Chondrocyte (in vitro differentiated cells): ENCODE measurements around the gene AFAP1L2. TPM values are rescaled to one million over a fixed set of nuclear protein-coding genes. Genes with fewer than 3 reads are reported as not detected.

ENCODE experiments used
- DNase-seq: peaks from one replicate; pipeline ENCODE4 v3.0.0; 2021; ENCODE audit warnings: mixed read lengths, low spot score
- H3K27ac Mint-ChIP-seq: one replicate; pipeline ENCODE4 v1.8.0; 2021; ENCODE audit warnings: mild to moderate bottlenecking, moderate library complexity, mixed read lengths; ENCODE audit not compliant: unreplicated experiment
- H3K27me3 Mint-ChIP-seq: 2 replicates; pipeline ENCODE4 v1.8.0; 2021; ENCODE audit warnings: low read depth, mixed read lengths
- H3K36me3 Mint-ChIP-seq: 2 replicates; pipeline ENCODE4 v1.8.0; 2021; ENCODE audit warnings: low read depth, mixed read lengths
- H3K4me1 Mint-ChIP-seq: 2 replicates; pipeline ENCODE4 v1.8.0; 2021; ENCODE audit warnings: low read depth, mild to moderate bottlenecking, mixed read lengths
- H3K4me3 Mint-ChIP-seq: one replicate; pipeline ENCODE4 v1.8.0; 2021; ENCODE audit warnings: mild to moderate bottlenecking, moderate library complexity, mixed read lengths; ENCODE audit not compliant: unreplicated experiment
- H3K9me3 Mint-ChIP-seq: 2 replicates; pipeline ENCODE4 v1.8.0; 2021; ENCODE audit warnings: low read depth, mixed read lengths
- total RNA-seq: library from RNA; stranded (reverse); gene quantifications from 3 replicates; pipeline ENCODE4 v1.2.1, GENCODE V29; 2021
- TF ChIP-seq, protein P1 (sequence below): fragments of 200-600 bp; sonication (generic); IDR thresholded peaks from 2 replicates; pipeline ENCODE4 v1.5.0; 2021; ENCODE audit warnings: antibody characterized with exemption, mild to moderate bottlenecking, moderate library complexity

The AFAP1L2 gene
- total RNA-seq, 1 donor from 2014 or later = 2.9 TPM

DNA sequence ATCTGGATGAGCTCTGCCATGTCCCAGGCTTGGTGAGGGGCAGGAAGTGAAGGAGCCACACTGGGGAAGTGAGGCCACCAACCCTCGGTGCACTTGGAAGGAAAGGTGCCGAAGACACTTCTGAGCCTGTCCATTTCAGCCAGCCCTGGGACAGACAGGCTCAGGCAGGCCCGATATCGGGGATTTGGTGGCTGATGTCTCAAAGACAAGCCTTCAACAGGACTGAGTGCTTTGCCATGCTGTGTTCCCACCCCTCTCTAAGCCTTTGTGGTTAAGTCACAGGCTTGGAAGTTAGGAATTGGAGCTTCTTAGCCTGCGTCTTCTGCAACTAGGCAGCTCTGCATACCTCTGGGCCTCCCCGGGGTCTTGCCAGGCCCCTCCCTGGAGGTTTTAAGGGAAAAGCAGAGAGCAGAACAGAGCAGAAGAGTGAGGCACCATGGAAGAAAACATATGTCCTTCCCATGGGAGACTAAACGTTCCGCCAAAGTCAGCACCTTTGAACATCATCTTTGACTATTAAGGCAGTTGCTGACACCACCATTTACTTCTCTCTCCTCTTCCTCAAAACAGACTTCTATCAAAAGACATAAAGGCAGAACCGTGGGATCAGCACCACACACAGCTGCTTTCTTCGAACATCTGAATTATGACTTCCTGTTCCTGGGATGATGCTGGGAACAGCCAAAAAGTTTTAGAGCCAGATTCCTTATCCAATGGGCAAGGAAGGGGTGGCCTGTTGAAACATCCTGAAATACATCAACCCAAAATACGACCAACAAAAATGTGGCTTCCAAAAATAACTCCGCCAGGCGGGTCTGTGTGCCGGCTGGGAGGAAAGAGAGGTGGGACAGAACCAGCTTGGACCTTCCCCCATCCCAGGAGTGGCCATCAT lies 71.8 kb downstream of the AFAP1L2 start:
- H3K4me1 Mint-ChIP-seq = peaks cover 9% of the 10 kb centered on the region
- DNase-seq = no peak
- H3K36me3 Mint-ChIP-seq = no peaks in the 10 kb centered on the region
- TF ChIP-seq, protein P1, sequence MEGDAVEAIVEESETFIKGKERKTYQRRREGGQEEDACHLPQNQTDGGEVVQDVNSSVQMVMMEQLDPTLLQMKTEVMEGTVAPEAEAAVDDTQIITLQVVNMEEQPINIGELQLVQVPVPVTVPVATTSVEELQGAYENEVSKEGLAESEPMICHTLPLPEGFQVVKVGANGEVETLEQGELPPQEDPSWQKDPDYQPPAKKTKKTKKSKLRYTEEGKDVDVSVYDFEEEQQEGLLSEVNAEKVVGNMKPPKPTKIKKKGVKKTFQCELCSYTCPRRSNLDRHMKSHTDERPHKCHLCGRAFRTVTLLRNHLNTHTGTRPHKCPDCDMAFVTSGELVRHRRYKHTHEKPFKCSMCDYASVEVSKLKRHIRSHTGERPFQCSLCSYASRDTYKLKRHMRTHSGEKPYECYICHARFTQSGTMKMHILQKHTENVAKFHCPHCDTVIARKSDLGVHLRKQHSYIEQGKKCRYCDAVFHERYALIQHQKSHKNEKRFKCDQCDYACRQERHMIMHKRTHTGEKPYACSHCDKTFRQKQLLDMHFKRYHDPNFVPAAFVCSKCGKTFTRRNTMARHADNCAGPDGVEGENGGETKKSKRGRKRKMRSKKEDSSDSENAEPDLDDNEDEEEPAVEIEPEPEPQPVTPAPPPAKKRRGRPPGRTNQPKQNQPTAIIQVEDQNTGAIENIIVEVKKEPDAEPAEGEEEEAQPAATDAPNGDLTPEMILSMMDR = no peak
- H3K27ac Mint-ChIP-seq = no peak overlapping the region
- H3K9me3 Mint-ChIP-seq = no peaks in the 10 kb centered on the region
- H3K4me3 Mint-ChIP-seq = no peak overlapping the region
- peaks cover 2% of the 10 kb centered on the region for H3K27me3 Mint-ChIP-seq

DNA sequence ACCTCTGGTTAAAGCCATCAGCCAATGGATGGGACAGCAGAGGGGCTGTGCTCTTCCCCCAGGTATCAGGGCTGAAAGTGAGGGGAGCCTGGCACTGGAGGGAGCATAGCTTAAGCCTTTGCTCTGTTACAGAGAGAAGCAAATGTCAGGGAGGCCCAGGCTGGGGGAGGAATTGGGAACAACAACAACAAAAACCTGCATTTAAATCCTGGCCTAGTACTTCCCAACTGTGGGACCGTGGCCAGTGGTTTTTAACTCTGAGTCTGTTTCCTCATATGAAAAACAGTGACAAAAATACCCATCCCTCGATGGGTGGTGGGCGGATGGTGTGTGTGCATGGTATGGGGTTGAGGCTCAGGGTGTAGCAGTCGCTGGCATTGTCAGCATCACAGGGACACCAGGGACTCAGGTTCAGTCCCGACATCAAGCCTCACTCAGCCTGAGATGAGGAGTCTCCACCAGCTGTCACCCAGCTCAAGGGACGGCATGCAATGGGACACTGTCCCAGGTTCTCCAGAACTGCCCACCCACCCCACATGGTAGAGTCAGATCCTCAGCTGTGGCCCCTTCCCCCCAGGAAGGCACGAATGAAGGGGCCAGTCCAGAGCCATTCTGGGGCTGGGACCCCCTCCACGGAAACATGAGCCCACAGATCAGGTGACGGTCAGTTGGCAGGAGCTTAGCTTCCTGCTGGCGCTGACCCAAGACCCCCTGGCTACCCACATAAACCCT lies 74.5 kb downstream of the AFAP1L2 start:
- no peak overlapping the region for H3K4me3 Mint-ChIP-seq
- TF ChIP-seq, protein P1 = no peak
- H3K9me3 Mint-ChIP-seq = no peaks in the 10 kb centered on the region
- no peak for DNase-seq
- peaks cover 9% of the 10 kb centered on the region for H3K4me1 Mint-ChIP-seq
- H3K27me3 Mint-ChIP-seq = no peaks in the 10 kb centered on the region
- H3K27ac Mint-ChIP-seq = no peak overlapping the region
- H3K36me3 Mint-ChIP-seq = no peaks in the 10 kb centered on the region

DNA sequence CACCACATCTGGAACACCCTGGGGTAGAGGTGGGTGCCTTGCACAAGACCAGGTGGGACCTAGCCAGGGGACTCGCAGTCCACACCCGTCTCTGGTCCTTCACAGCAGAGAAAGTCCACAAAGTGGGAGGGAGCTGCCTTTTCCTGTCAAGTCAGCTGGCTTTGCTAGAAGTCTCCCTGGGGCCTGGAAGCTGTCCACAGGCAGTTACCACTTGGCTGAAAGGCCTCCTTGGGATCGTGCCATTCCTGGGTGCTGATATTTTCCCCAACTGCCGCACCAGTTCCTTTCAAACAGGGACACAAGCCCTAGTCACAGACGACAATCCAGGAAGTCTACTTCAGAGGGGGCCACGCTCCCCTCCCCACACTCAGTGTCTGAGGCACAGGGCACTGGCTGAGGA lies 75.4 kb downstream of the AFAP1L2 start:
- no peak for DNase-seq
- no peaks in the 10 kb centered on the region for H3K27me3 Mint-ChIP-seq
- H3K27ac Mint-ChIP-seq = no peak overlapping the region
- H3K9me3 Mint-ChIP-seq = no peaks in the 10 kb centered on the region
- H3K4me3 Mint-ChIP-seq = no peak overlapping the region
- H3K4me1 Mint-ChIP-seq = peaks cover 5% of the 10 kb centered on the region
- no peaks in the 10 kb centered on the region for H3K36me3 Mint-ChIP-seq
- TF ChIP-seq, protein P1 = no peak

DNA sequence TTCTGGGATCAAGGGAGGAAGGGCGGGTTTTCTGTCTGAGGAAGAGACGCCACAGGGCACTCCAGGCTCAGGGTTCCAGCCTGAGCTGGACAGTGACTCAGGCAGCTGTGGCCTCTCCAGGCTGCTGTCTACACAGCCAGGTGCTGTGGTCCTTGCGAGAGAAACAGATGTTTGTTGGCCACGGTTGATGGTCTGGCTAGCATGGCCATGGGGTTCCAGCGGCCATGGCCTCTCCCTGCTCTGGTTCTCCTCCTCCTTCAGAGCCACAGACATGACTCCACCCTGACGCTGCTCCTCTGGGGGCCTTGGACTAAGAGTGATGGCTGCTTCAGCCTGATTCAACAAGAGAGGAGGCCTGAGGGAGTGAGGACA lies 75.9 kb downstream of the AFAP1L2 start:
- Mint-ChIP-seq H3K36me3 (no peaks in the 10 kb centered on the region), H3K27me3 (no peaks in the 10 kb centered on the region), H3K4me1 (peaks cover 5% of the 10 kb centered on the region), H3K4me3 (no peak overlapping the region), H3K27ac (no peak overlapping the region), H3K9me3 (no peaks in the 10 kb centered on the region)
- TF ChIP-seq, protein P1 = no peak
- DNase-seq = no peak

DNA sequence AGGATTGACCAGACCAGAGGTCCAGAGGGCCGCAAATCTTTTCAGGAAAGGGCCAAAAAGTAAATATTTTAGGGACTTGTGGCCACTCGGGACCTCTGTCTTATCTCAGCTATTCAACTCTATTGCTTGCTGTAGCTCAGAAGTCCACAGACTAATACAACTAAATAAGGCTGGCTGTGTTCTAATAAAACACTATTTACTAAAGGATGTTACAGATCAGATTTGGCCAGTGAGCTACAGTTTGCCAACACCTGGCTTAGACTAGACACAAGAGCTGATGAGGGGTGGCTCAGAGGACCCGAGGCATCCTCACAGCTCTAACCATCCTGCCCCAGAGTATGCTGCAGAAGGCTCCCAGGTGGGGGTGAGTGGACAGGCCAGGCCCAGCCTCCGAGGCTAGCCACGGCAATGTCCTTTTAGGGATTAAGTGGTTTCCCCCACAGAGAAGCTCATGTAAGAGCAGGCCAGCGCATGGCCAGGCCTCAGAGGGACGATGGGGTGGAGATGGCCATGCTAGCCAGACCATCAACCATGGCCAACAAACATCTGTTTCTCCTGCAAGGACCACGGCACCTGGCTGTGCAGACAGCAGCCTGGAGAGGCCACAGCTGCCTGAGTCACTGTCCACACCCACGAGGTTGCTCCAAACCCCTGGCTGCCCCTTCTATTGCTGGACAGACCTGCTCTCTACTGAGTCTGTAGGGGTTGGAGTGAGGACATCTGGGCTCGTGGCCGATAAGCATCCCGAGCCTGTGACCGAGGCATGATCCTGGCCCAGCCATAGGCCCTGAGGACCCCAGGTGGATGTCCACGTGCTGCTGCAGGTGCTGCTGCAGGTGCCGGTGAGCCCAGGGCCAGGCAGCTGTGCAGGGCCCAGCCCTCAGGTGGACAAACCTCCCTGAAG lies 76.5 kb downstream of the AFAP1L2 start:
- peaks cover 8% of the 10 kb centered on the region for H3K4me1 Mint-ChIP-seq
- no peaks in the 10 kb centered on the region for H3K27me3 Mint-ChIP-seq
- TF ChIP-seq, protein P1 = no peak
- H3K9me3 Mint-ChIP-seq = no peaks in the 10 kb centered on the region
- no peaks in the 10 kb centered on the region for H3K36me3 Mint-ChIP-seq
- H3K4me3 Mint-ChIP-seq = no peak overlapping the region
- no peak for DNase-seq
- H3K27ac Mint-ChIP-seq = peak overlapping the region; percentile 45
